Stimulated activated CD4-positive, alpha-beta T cell treated with anti-CD3 and anti-CD28 coated beads, Interleukin-15, amount 100 ng/mL, for 24 hours (primary cell): ENCODE data around the gene MYO9B.

Source experiments
- DNase-seq: peaks from one replicate; pipeline ENCODE4 v3.0.0-alpha.2; 2020

The MYO9B gene

GRCh38 chr19:17244618-17245534 is 169.3 kb downstream of the MYO9B start:
- peak; percentile 20 for DNase-seq

GRCh38 chr19:17245535-17245984 is 170.0 kb downstream of the MYO9B start, which contains the start of gene NR2F6:
TSS of gene NR2F6 (minus strand) at chr19:17245919. CDS start at chr19:17245220, 699 bp downstream.
- no peak for DNase-seq

- no peak for DNase-seq
These were observed 171.3 kb downstream of the MYO9B start for GRCh38 chr19:17246681-17247425.

DNA sequence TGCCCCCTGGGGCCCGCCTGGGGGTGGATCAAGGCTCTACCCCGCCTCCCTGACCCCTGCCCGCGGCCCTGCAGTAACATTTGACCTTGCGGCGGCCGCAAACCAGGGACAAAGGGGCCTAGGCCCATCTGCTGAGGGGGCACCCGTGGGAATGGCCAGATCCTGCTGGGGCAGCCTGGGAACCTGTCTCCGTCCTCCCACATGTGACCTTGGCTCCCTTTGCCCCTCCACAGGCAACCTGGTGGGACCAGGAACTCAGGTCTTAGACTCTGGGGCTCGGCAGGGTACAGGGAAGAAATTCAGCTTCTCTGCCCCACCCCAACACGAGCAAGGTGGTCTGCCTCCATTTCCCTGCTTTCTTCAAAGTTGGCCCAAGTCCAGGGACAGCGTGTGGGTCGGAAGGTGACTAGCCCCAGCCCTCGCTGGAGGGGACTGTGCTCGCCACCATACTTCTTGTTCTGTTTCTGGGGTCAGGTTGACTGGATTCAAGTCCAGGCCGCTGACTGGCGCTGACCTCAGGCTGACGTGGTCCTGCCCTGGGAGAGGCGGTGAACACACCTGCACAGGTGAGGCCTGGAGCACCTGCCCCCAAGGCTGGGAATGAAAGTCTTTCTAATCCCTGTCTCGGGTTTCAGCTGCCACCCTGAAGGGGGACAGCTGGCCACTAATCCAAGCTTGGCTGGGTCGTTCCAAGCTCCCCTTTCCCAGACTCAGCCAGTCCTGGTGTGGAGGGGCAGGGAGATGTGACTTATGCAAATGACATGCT is 172.6 kb downstream of the MYO9B start:
- DNase-seq: no peak

DNA sequence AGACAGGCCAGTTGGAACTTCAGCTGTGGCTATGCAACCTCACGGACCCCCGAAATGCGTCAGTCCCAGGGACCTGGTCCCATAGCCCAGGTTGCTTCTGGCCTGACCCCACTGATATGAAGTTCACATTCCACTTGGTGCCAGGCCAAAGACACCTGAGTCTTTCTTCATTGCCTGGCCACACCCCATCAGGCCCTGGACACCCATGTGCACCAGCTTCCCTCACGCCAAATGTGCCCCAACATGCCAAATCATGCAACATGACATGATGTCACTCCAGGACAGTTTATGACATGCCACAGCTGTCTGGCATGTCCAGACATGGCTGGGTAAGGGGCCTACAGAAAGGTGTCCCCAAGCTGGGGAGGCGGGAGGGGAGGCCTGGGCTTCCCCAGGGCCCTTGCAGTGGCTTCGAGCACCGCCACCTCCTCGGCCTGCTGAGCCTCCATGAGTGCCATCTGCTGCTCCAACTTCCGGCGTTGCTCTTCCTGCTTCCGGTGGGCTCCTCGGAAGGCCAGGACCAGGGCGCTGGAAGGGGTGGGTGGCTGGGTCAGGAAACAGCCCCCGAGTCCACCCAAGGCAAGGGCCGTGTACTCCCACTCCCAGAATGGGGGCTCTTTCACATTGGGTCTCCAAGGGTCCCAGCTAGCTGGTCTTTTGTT is 174.4 kb downstream of the MYO9B start:
- DNase-seq: no peak

DNA sequence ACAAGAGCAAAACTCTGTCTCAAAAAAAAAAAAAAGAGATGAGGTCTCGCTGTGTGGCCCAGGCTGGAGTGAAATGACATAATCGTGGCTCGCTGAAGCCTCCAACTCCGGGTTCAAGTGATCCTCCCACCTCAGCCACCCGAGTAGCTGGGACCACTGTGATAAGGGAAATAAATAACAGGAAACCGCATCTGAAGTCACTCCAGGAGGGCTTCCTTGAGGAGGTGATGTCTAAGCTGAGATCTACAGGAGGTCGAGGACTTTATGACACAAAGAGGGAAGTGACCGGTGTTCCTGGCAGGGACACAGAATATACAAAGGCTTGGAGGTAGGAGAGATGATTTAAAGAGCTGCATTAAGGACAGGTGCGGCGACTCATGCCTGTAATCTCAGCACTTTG is 179.1 kb downstream of the MYO9B start:
- no peak for DNase-seq

DNA sequence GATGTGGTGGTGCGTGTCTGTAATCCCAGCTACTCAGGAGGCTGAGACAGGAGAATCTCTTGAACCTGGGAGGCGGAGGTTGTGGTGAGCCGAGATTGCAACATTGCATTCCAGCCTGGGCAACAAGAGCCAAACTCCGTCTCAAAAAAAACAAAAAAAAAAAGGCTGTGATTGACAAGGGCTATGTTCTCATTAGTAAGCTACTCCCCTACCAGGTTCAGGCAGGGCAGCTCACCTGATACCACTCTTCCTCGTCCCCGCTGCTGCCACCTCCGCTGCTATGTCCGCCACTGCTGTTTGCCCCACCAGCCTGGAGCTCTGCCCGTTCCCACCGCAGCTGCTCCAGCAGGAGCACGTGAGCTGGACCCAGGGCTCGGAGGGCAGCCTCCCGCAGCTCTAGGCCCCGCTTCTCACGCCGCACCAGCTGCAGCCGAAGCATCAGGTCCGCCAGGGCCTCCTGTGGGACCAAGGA is 179.6 kb downstream of the MYO9B start:
- no peak for DNase-seq

- DNase-seq: no peak
These were observed 180.6 kb downstream of the MYO9B start for GRCh38 chr19:17256130-17256529.

GRCh38 chr19:17259118-17259780 is 183.7 kb downstream of the MYO9B start:
- no peak for DNase-seq

DNA sequence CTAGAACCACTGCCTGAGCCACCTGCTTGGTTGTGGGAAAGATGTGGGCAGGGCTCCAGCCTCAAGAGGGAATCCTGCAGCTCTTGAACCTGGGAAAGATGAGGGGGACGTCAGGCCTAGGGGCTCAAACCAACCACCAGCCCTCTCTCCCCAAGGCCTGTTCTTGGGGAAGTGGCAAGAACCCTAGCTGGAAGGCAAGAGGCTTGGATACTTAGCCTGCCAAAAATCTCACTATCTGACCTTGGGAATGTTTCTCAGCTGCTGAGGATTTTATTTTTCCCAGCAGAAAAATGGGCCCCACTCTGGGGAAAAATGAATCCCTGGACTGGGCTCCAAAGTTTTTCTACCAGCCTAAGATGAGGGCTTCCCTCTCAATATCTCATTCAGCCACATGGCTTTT is 184.4 kb downstream of the MYO9B start:
- no peak for DNase-seq

DNA sequence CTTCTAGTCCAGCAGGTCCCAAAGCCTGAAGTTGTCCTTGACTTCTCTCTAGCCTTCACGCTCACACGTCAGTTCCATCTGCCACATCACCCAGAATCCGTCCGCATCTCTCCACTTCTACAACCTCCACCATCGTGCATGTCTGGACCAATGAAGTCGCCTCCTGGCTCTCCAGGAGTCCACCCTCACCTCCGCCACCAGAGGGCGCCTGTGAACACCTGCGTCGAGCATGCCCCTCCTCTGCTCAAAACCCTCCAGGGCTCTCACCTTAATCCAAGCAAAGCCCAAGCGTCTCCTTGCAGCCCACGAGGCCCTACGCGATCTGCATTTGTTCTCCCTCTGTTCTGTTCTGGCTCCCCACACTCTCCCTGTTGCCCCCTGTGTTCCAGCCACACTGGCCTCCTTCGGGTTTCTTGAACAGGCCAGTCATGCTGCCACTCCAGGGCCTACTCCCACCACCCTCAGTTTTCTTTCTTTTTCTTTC is 185.3 kb downstream of the MYO9B start:
- DNase-seq: peak; percentile 93

DNA sequence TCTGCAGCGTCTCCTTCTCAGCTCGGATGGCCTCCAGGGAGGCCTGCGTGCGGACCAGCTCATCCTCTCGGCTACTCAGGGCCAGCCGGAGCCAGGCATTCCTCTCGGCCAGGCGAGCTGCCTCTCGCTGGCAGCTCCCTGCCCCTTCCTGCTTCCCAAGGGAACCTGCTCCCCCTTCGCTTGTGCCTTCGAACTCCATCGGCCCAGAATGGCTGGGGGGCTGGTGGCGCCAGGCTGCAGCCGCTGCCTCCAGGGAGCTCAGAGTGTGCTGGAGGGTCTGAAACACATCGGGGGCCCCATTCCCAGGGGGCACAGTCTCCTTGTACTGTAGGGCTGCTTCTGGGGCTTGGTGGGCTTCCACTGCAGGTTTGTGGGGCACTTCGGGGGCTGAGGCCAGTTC is 187.0 kb downstream of the MYO9B start:
- DNase-seq: no peak
